Measurements from ENCODE around the gene FMR1NB.

The FMR1NB gene

GRCh38 chrX:147981038-147981752 is at the start of gene FMR1NB:
TSS of gene FMR1NB (plus strand) at chrX:147981337. CDS start at chrX:147981403, 66 bp downstream.
- DNase-seq, result no peak

- DNase-seq, result no peak
Observed at GRCh38 chrX:147933815-147934214, 47.3 kb upstream of the FMR1NB start.

- no peak for DNase-seq
Observed at GRCh38 chrX:147935156-147935758, 45.9 kb upstream of the FMR1NB start.

GRCh38 chrX:147945286-147945685 is 35.9 kb upstream of the FMR1NB start:
- DNase-seq, result no peak

GRCh38 chrX:147948531-147948930 is 32.6 kb upstream of the FMR1NB start:
- no peak for DNase-seq

GRCh38 chrX:147950352-147950751 is 30.8 kb upstream of the FMR1NB start:
- DNase-seq, result no peak

GRCh38 chrX:147953976-147954375 is 27.2 kb upstream of the FMR1NB start:
- no peak for DNase-seq

- DNase-seq, result no peak
Observed at GRCh38 chrX:147957291-147957690, 23.8 kb upstream of the FMR1NB start.

GRCh38 chrX:147958291-147958690 is 22.8 kb upstream of the FMR1NB start:
- DNase-seq, result no peak

- no peak for DNase-seq
Observed at GRCh38 chrX:147960722-147961121, 20.4 kb upstream of the FMR1NB start.

GRCh38 chrX:147962476-147962875 is 18.7 kb upstream of the FMR1NB start:
- no peak for DNase-seq

- DNase-seq, result no peak
Observed at GRCh38 chrX:147978931-147979330, 2.2 kb upstream of the FMR1NB start.

GRCh38 chrX:148020329-148020728 is 39.2 kb downstream of the FMR1NB start:
- DNase-seq, result no peak

GRCh38 chrX:148024425-148025148 is 43.5 kb downstream of the FMR1NB start:
- no peak for DNase-seq

- no peak for DNase-seq
Observed at GRCh38 chrX:148035380-148035779, 54.2 kb downstream of the FMR1NB start.

GRCh38 chrX:148037020-148037419 is 55.9 kb downstream of the FMR1NB start:
- no peak for DNase-seq

- DNase-seq, result no peak
Observed at GRCh38 chrX:148043271-148043855, 62.2 kb downstream of the FMR1NB start.

GRCh38 chrX:148047200-148047599 is 66.1 kb downstream of the FMR1NB start:
- no peak for DNase-seq

- no peak for DNase-seq
Observed at GRCh38 chrX:148049441-148049840, 68.3 kb downstream of the FMR1NB start.

- no peak for DNase-seq
Observed at GRCh38 chrX:148051973-148052372, 70.8 kb downstream of the FMR1NB start.

- no peak for DNase-seq
Observed at GRCh38 chrX:148067285-148067684, 86.1 kb downstream of the FMR1NB start.

- no peak for DNase-seq
Observed at GRCh38 chrX:148069759-148070503, 88.8 kb downstream of the FMR1NB start.

GRCh38 chrX:148070504-148070877 is 89.4 kb downstream of the FMR1NB start:
- no peak for DNase-seq

Measured in activated effector memory CD4-positive, alpha-beta T cell treated with anti-CD3 and anti-CD28 coated beads, Interleukin-2, amount 50 U/mL, for 16 hours (primary cell).